Left colon (tissue), 2 donors: ENCODE measurements around the gene B4GALT5. TPM values are rescaled to one million over a fixed set of nuclear protein-coding genes. Genes with fewer than 3 reads are reported as not detected.
"Not testable (repeated sequence)": the region's sequence is repeated elsewhere in the genome, so short reads cannot be mapped to it uniquely, and the experiment has no call there.

Experiments used
- ATAC-seq: fragments of 200-7000 bp; cut with Tn5 transposase; one replicate; pipeline ENCODE4 v1.9.1; 2020; ENCODE audit warnings: mild to moderate bottlenecking, moderate library complexity
- DNase-seq, 2 donors: peaks; one replicate each; pipeline ENCODE4 v3.0.0-alpha.2; 2020
- intact Hi-C, 2 donors: fragments of 100-400 bp; cut with DNase I in 1 of 2; cut with micrococcal nuclease in 1 of 2; formaldehyde crosslinking; loops; one replicate each; pipeline versions ENCODE4 v1.11.2 to v1.14.0; 2022; cut with DNase I, micrococcal nuclease
- total RNA-seq, 2 donors: library from RNA; stranded (reverse); fragmentation: NEBNext Ultra II Directional; extraction: Animal tissue kit (Norgen Biotek cat#: 25700); gene quantifications; one replicate each; pipeline ENCODE4 v1.2.1, GENCODE V29; 2021
- donor health status: DM: no; HTN: no; CAD: no.
- donor health status: DM: yes; HTN: yes; CAD: no.

B4GALT5 gene
- total RNA-seq, 2 donors from 2014 or later: 58.1 to 64.8 TPM

DNA sequence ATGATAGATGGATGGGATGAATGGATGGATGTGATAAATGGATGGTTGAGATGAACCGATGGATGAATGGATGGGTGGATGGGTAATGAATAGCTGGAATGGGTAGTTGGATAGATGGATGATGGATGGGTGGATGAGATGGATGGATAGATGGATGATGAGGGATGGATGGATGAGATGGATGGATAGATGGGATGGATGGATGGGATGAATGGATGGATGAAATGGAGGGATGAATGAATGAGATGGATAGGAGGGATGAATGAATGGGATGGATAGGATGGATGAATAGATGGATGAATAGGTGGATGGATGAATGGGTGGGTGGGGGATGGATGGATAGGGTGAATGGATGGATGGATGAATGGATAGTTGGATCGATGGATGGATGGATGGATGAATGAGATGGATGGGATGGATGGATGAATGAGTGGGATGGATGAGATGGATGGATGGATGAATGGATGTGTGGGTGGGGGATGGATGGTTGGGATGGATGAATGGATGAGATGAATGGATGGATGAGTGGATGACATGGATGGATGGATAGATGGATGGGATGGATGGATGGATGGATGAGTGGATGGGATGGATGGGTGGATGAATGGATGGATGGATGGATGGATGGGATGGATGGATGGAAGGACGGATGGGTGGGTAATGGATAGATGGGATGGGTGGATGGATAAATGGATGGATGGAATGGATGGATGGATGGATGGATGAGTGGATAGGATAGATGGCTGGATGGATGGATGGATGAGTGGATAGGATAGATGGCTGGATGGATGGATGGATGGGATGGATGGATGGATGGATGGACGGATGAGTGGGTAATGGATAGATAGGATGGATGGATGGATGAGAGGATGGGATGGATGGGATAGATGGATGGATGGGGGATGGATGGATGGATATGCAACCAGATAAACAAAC lies 94.3 kb downstream of the B4GALT5 start:
- intact Hi-C loops: loop anchor here (5.0 to 10.0 kb wide), 2 partner anchors 218 to 235 kb away; no protein-coding TSS in a partner anchor
- ATAC-seq (no peak), DNase-seq (no peak)

DNA sequence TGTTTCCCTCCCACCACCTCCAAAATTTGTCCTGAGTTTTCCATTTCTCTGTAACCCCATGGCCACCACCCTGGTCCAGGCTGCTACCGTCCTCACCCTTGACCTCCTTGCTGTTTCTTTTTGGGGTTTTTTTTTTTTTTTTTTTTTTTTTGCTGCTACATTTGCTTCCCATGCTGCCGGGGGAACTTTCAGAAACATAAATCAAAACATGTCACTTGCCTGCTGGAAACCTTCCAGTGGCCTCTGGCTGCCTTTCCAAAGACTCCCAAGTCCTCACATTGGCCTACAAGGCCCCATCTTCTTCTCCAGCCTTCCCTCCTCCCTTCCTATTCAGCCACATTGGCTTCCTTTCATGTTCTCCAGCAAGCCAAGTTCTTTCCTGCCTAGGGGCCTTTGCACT lies 95.4 kb downstream of the B4GALT5 start:
- DNase-seq (no peak), ATAC-seq (no peak)
- intact Hi-C loops: loop anchor here in 1 of 2 donors (10.0 kb wide), 1 partner anchor 237 kb away; no protein-coding TSS in a partner anchor

DNA sequence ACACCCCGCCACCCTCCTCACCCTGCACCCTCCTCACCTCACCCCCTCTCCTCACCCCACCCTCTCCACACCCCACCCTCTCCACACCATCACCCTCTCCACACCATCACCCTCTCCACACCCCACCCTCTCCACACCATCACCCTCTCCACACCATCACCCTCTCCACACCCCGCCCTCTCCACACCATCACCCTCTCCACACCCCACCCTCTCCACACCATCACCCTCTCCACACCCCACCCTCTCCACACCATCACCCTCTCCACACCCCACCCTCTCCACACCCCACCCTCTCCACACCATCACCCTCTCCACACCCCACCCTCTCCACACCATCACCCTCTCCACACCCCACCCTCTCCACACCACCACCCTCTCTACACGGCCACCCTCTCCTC lies 96.3 kb downstream of the B4GALT5 start:
- ATAC-seq, DNase-seq: not testable (repeated sequence)
- intact Hi-C loops: loop anchor here in 1 of 2 donors (10.0 kb wide), 1 partner anchor 237 kb away; no protein-coding TSS in a partner anchor

DNA sequence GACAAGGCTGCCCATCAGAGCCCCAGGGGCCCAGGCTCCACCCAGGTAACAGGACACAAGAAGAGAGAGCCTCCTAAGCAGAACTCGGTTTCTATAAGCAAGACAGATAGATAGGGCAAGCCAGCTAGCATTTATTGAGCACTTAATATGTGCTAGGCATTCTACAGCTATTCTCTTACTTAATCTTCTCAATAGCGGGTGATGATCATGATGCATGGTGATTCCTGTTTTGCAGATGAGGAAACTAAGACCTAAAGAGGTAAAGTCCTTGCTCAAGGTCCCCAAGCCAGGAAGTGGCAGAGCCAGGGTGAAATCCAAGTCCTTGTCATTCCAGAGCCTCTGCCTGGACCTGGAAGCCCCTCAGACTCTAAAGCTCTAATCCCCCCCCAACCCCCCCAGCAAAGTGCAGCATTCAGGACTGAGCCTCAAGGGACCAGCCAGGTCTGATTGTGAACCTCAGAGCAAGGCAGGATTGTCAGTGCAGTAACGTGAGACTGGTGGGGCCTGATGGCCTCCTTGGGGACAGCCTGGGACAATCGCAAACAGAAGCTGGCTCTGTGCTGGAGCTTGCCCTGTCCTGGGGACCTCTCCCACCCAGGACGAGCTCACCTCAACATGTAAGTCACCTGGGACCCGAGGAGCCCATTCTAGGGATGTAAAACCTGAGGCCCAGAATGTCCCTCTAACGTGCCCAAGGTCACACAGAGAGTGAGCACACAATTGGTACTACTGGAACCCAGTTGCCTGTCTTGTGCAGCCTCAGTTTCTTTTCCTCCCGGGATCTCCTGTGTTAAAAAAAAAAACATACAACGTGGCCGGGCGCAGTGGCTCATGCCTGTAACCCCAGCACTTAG lies 97.3 kb downstream of the B4GALT5 start:
- ATAC-seq (peak; percentile 14), DNase-seq (no peak)
- intact Hi-C loops: loop anchor here in 1 of 2 donors (10.0 kb wide), 1 partner anchor 238 kb away; no protein-coding TSS in a partner anchor

DNA sequence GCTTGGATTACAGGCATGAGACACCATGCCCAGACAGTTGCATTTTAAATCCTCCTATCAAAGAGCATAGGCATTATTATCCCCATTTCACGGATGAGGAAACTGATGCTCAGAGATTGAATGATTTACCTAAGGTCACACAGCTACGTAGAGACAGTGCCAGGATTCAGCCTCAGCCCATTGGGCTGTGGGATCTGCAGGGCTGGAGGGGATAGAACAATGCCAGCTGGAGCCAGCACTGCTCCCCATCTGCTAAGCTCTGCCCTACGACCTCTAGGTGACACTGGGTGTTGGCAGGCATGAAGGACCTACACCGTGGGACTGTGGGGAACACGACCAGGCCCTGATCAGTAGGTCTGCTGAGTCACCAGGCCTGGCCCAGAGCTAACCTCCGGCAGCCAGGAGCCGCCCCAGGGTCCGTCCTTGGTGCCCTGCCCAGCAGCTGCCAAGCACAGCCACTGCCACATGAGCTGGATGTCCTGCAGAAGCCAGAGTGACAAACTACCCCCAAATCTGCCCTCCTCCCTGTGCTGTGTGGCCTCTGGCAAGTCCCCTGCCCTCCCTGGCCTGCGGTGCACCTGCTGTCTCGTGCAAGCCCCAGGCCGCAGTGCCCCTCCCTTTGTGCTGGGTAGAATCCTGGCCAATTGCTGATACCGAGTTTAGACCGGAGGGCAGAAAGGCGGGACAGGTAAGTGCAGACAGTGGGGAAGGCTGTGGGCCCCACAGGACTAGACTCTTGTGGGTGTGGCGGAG lies 98.1 kb downstream of the B4GALT5 start:
- peak; percentile 58 to 74 for DNase-seq
- intact Hi-C loops: loop anchor here in 1 of 2 donors (10.0 kb wide), 1 partner anchor 239 kb away; no protein-coding TSS in a partner anchor
- ATAC-seq: peak; percentile 82

DNA sequence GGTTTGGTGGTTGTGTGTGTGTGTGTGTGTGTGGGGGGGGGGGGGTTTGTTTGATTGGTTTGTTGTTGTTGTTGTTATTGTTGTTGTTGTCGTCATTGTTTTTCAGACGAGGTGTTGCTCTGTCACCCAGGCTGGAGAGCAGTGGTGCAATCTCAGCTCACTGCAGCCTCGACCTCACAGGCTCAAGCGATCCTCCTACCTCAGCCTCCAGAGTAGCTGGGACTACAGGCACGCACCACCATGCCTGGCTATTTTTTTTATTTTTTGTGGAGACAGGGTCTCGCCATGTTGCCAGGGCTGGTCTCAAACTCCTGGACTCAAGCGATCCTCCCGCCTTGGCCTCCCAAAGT lies 98.7 kb downstream of the B4GALT5 start:
- intact Hi-C loops: loop anchor here in 1 of 2 donors (10.0 kb wide), 1 partner anchor 240 kb away; no protein-coding TSS in a partner anchor
- DNase-seq, ATAC-seq: not testable (repeated sequence)

DNA sequence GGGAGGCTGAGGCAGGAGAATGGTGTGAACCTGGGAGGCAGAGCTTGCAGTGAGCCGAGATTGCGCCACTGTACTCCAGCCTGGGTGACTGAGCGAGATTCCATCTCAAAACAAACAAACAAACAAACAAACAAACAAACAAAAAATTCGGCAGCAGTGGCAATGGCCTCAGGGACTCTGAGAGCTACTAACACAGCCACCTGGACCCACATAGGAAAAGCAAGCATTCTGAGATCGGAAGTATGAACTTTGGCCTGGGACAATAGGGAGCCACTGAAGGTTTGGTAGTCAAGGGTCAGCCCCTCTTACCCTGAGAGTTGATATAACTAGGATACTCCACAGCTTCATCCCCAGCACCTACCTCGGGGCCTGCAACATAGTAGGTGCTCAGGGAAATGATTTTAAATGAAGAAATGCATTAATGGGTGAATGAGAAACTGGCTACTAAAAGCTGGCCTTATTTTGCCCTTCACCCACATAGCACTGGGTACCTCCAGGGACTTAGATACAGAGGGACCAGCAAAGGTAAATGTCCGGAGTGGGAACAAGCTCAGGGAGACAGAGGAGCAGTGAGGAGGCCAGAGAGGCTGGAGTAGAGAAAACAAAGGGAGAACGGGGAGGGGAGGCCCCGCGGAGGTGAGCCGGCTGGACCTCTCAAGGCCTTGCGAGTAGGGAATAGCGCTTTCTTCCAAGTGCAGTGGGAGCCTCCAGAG lies 99.2 kb downstream of the B4GALT5 start:
- ATAC-seq (no peak), DNase-seq (no peak)
- intact Hi-C loops: loop anchor here (5.0 to 10.0 kb wide), 2 partner anchors 233 to 240 kb away; no protein-coding TSS in a partner anchor

DNA sequence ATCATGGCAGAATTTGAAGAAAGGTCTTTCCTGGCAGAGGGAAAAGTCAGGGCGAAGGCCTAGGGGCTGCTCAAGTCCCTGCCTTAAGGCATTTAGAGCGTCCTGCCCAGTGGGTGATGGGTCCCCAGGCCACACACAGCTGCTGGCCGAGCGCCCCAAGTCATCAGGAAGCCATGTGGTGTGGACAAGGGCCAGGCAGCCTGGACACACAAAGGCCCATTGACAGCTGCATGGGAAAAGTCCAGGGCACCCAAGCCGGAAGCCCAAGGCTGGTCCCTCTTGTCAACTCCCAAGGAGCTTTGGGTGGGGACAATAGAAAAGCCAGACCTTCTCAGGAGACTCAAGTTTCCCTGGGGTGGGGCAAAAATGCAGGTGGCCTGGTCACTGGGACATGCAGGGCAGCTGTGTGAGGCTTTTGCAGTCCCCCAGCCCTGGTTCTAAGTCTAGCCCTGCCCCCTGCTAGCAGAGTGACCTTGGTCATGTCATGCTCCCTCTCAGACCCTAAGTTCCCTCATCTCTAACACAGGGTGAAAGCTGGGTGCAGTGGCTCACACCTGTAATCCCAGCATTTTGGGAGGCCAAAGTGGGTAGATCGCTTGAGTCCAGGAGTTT lies 101.4 kb downstream of the B4GALT5 start:
- intact Hi-C loops: loop anchor here (5.0 to 10.0 kb wide), 2 partner anchors 235 to 243 kb away; no protein-coding TSS in a partner anchor
- no peak for ATAC-seq
- DNase-seq: peak in 1 of 2 donors; percentile 67

DNA sequence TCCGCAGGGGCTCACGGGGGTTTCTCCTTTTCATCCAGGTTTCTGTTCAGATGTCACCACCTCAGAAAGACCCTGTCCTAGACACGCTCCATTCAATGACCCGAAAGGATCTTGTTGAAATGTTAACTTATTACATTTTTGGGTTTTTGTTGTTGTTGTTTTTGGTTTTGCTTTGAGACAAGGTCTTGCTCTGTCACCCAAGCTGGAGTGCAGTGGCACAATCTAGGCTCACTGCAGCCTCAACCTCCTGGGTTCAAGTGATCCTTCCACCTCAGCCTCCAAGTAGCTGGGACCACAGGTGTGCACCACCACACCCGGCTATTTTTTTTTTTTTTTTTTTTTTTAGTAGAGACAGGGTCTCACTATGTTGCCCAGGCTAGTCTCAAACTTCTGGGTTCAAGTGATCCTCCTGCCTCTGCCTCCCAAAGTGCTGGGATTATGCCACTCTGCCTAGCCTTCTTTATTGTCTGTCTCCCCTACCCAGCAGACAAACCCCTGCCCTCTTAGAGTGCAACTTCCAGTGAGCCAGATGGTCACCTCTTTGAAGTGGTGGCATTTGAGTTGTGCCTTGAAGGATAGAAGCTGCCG lies 102.0 kb downstream of the B4GALT5 start:
- intact Hi-C loops: loop anchor here (5.0 to 10.0 kb wide), 2 partner anchors 236 to 243 kb away; no protein-coding TSS in a partner anchor

DNA sequence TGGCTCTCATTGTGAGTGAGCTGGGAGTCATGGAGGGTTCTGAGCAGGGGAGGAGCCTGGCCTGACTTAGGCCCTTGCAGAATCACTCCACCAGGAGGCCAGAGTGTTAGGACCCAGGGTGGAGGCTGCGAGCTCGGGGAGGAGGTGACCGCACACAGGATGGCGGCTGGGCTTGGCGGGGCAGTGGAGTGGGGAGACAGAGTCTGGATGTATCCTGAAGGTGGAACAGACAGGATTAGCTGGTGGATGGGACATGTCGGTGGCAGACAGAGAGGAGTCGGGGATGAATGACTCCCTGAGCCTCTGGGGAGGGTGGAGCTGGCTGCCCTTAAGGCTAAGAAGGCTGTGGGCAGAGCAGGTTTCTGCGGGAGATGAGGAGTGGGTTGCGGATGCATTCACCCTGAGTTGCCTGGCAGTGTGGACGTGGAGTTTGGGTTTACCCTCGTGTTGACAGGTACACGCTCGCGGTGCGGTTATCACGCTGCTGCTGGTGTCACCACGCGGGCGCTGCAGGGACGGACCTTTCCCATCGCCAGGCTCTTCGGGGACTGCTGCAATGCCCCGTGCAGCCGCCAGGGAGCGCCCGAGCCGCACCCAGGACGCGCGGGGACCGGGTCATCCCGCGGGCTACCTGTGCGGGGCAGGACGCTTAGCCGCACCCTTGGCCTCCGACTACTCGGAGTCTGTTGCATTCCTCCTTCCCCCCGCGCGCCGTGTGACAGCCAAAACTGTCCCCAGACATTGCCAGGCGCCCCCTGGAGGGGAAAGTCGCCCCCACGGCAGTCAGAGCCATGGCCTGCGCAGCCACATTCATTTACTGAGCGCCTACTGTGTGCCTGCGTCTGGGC lies 102.8 kb downstream of the B4GALT5 start:
- DNase-seq (peak; percentile 79 to 83), ATAC-seq (peak; percentile 76)
- intact Hi-C loops: loop anchor here (5.0 to 10.0 kb wide), 2 partner anchors 236 to 244 kb away; no protein-coding TSS in a partner anchor

More for the DNA sequence above, 102.0 kb downstream of the B4GALT5 start:
- ATAC-seq, DNase-seq: not testable (repeated sequence)

DNA sequence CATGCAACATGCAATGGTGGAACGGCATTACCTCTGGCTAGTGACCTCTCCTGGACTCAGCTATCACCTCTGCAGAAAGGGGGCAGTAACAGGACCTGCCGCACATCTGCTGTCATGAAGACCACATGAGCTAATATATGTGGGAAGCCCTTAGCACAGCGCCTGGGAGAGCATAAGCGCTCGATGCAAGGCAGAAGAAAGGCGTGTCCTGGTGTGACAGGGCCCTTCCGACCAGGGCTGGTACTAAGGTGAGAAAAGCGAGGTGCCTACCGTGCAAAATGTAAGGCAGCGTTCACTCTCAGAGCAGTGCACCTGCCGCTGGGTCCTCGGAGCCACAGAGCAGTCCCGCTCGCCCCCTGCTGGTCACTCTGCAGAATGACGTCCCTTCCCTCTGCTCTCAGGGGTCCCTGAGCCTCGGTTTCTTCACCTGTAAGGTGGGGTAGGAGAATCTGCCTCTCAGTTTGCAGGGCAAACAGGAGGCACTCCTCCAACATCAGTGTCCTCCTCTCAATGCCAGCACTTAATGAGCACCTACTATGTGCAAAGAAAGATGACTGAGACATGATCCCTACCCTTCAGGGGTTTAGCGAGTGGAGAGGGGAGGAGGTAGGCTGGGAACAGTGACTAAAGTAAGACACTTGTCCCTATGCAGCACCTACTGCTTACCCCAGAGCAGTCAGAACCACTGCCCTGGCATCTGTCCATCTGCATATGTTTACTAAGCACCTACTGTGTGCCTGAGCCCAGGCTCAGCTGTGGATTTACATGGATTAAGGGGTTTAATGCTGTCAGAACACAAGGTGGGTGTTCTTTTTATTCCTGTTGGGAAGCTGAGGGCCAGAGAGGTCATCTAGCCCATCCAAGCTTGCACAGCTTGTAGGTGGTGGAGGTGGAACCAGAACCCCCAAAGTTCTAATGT lies 104.7 kb downstream of the B4GALT5 start:
- intact Hi-C loops: loop anchor here (5.0 to 10.0 kb wide), 2 partner anchors 64 to 67 kb away; no protein-coding TSS in a partner anchor
- DNase-seq: peak; percentile 62 to 72
- ATAC-seq: peak; percentile 72

DNA sequence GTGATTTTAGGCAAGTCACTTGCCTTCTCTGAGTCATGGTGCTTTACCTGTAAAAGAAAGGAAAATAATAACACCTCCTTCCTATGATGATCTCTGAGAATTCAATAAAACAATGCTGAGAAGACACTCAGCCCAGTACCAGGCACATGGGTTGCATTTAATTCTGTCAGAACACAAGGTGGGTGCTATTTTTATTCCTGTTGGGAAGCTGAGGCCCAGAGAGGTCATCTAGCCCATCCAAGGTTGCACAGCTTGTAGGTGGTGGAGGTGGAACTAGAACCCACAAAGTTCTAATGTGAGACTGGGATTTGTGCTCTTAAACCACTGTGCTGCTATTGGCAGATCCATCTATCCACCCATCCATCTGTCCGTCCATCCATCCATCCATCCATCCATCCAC lies 106.1 kb downstream of the B4GALT5 start:
- ATAC-seq (no peak), DNase-seq (no peak)
- intact Hi-C loops: loop anchor here (5.0 to 10.0 kb wide), 2 partner anchors 63 to 65 kb away; no protein-coding TSS in a partner anchor

DNA sequence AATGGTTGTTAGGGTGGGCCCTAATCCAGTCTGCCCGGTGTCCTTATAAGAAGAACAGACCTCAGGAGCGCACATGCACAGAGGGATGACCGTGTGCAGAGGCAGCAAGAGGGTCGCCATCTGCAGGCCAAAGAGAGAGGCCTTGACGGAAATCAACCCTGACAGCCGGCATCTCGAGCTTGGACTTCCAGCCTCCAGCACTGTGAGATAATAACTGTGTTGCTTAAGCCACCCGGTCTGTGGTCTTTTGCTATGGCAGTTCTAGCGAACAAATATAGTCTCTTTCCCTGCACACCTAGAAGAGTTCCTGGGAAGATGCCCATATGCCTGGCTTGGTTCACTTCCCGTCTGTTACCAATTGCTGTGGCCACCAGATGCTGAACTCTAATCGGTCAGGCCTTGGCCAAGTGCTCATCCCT lies 110.5 kb downstream of the B4GALT5 start:
- no peak for DNase-seq
- ATAC-seq: peak; percentile 26
- intact Hi-C loops: loop anchor here in 1 of 2 donors (10.0 kb wide), 1 partner anchor 58 kb away; no protein-coding TSS in a partner anchor
